Retina (tissue), 1 donor: Measurements from ENCODE around the gene MMP28.

Experiments used
- DNase-seq: peaks from one replicate; pipeline ENCODE4 v3.0.0-alpha.2; 2016

MMP28 gene

GRCh38 chr17:35740997-35741931, 54.2 kb downstream of the MMP28 start:
- peak; percentile 47 for DNase-seq

- no peak for DNase-seq
These were observed 55.2 kb downstream of the MMP28 start for GRCh38 chr17:35740216-35740615.

- DNase-seq = no peak
These were observed 56.8 kb downstream of the MMP28 start for GRCh38 chr17:35738519-35739133.

- no peak for DNase-seq
These were observed 59.2 kb downstream of the MMP28 start for GRCh38 chr17:35736236-35736635.

GRCh38 chr17:35735036-35735805, 60.2 kb downstream of the MMP28 start:
- no peak for DNase-seq

- no peak for DNase-seq
These were observed 61.0 kb downstream of the MMP28 start for GRCh38 chr17:35734396-35734795.

- DNase-seq = no peak
These were observed 62.1 kb downstream of the MMP28 start for GRCh38 chr17:35733366-35733765.

GRCh38 chr17:35732806-35733136, 62.7 kb downstream of the MMP28 start:
- no peak for DNase-seq

GRCh38 chr17:35731917-35732805, 63.3 kb downstream of the MMP28 start:
- peak; percentile 64 for DNase-seq

GRCh38 chr17:35731239-35731916, 64.1 kb downstream of the MMP28 start, which contains the start of gene RASL10B:
Gene RASL10B (plus strand): TSS chr17:35731639. CDS start chr17:35735185, 3,546 bp downstream.
- DNase-seq = peak; percentile 77

- DNase-seq = no peak
These were observed 64.9 kb downstream of the MMP28 start for GRCh38 chr17:35730400-35731005.

- no peak for DNase-seq
These were observed 66.0 kb downstream of the MMP28 start for GRCh38 chr17:35729405-35729833.

GRCh38 chr17:35728551-35728950, 66.9 kb downstream of the MMP28 start:
- DNase-seq = no peak

- DNase-seq = no peak
These were observed 67.8 kb downstream of the MMP28 start for GRCh38 chr17:35727635-35728034.

GRCh38 chr17:35726953-35727460, 68.4 kb downstream of the MMP28 start:
- DNase-seq = no peak

GRCh38 chr17:35726127-35726952, 69.1 kb downstream of the MMP28 start:
- peak; percentile 44 for DNase-seq

- no peak for DNase-seq
These were observed 69.7 kb downstream of the MMP28 start for GRCh38 chr17:35725802-35726126.

- DNase-seq = no peak
These were observed 70.4 kb downstream of the MMP28 start for GRCh38 chr17:35725058-35725457.

GRCh38 chr17:35723735-35724134, 71.7 kb downstream of the MMP28 start:
- DNase-seq = no peak

GRCh38 chr17:35717475-35717874, 78.0 kb downstream of the MMP28 start:
- DNase-seq = no peak
